Activated T-helper 17 cell treated with anti-CD3 and anti-CD28 coated beads, Interleukin-2, amount 50 U/mL, for 72 hours (primary cell): Measurements from ENCODE around the gene AGMO. TPM values are rescaled to one million over a fixed set of nuclear protein-coding genes. Genes with fewer than 3 reads are reported as not detected.

Experiments used
- ATAC-seq: fragments of 150-1000 bp; cut with Tn5 transposase; replicated peaks from 2 replicates; pipeline ENCODE4 v1.10.0; 2021; ENCODE audit warnings: mild to moderate bottlenecking, moderate library complexity
- H3K27ac Mint-ChIP-seq: one replicate; pipeline ENCODE4 v1.8.0; 2022; ENCODE audit warnings: mixed read lengths
- H3K27me3 Mint-ChIP-seq: one replicate; pipeline ENCODE4 v1.8.0; 2022; ENCODE audit warnings: mixed read lengths
- H3K36me3 Mint-ChIP-seq: one replicate; pipeline ENCODE4 v1.8.0; 2022; ENCODE audit warnings: low read depth, mild to moderate bottlenecking, mixed read lengths
- H3K4me1 Mint-ChIP-seq: one replicate; pipeline ENCODE4 v1.8.0; 2022; ENCODE audit warnings: mixed read lengths
- H3K4me3 Mint-ChIP-seq: one replicate; pipeline ENCODE4 v1.8.0; 2022; ENCODE audit warnings: mild to moderate bottlenecking, mixed read lengths
- H3K9me3 Mint-ChIP-seq: one replicate; pipeline ENCODE4 v1.8.0; 2022; ENCODE audit warnings: mixed read lengths
- total RNA-seq, 2 donors: library from RNA; stranded (reverse); gene quantifications; one replicate each; pipeline ENCODE4 v1.2.3, GENCODE V29; 2022

AGMO gene
- total RNA-seq, 2 donors from 2014 or later, result not detected

DNA sequence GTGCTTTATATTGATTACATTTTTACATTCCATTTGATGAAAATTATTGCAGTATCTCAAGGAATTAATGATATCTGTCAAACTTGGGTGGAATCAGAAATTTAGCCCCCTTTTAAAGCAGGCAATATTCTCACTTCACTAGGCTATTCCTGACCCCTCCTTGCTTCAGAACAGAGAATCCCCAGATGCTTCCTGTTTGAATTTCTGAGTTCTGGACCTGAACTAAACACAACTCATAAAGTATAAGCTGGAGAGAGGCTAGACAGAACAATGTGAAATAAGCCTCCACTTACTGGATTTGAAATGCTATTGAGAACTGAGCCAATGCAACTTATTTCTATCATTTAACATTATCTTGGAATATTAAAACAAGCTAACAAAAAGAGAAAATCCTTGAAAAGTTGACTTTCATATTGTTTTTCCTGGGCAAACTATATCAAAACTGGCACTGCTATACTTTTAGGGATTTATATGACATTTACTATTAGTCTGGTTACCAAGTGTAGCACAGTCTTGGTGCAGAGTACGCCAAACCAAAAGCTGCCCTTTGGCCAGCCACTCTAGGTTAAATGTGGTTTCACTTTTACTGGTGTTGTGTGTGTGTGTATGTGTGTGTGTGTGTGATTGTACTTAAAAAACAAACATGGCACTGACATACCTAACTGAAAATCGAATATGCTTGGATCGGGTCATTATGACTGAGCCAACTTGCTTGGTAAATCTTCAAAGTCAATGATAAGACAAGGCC lies 19.0 kb upstream of the AGMO start:
- no peaks in the 10 kb centered on the region for H3K4me1 Mint-ChIP-seq
- H3K36me3 Mint-ChIP-seq, result no peaks in the 10 kb centered on the region
- H3K27ac Mint-ChIP-seq, result no peak overlapping the region
- peaks cover 7% of the 10 kb centered on the region for H3K9me3 Mint-ChIP-seq
- no peaks in the 10 kb centered on the region for H3K27me3 Mint-ChIP-seq
- no peak for ATAC-seq
- H3K4me3 Mint-ChIP-seq, result no peak overlapping the region

DNA sequence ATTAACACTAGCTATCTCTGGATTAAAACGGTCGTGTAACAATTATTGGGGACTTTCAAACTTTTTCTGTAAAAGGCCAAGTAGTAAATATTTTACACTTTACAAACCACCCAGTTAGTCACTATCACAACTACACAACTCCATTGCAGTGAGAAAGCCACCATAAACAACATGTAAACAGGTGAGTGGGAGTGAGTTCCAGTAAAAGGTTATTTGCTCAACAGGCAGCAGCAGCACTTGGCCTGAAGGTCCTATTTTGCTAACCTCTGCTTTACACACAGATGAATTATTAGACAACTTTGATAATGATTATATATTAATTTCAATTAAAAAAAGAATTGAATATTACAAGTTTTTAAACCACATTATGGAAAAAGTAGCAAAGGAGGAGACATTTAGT lies 15.8 kb upstream of the AGMO start:
- no peaks in the 10 kb centered on the region for H3K27me3 Mint-ChIP-seq
- no peaks in the 10 kb centered on the region for H3K9me3 Mint-ChIP-seq
- H3K4me3 Mint-ChIP-seq, result no peak overlapping the region
- no peaks in the 10 kb centered on the region for H3K4me1 Mint-ChIP-seq
- ATAC-seq, result no peak
- H3K36me3 Mint-ChIP-seq, result no peaks in the 10 kb centered on the region
- H3K27ac Mint-ChIP-seq, result no peak overlapping the region

GRCh38 chr7:15571301-15571878 lies 9.6 kb upstream of the AGMO start:
- H3K27ac Mint-ChIP-seq, result no peak overlapping the region
- no peak for ATAC-seq
- no peaks in the 10 kb centered on the region for H3K4me1 Mint-ChIP-seq
- H3K36me3 Mint-ChIP-seq, result no peaks in the 10 kb centered on the region
- no peaks in the 10 kb centered on the region for H3K27me3 Mint-ChIP-seq
- no peak overlapping the region for H3K4me3 Mint-ChIP-seq
- H3K9me3 Mint-ChIP-seq, result no peaks in the 10 kb centered on the region

- H3K36me3 Mint-ChIP-seq, result no peaks in the 10 kb centered on the region
- H3K27me3 Mint-ChIP-seq, result no peaks in the 10 kb centered on the region
These were observed 5.8 kb upstream of the AGMO start for GRCh38 chr7:15567652-15568051.

DNA sequence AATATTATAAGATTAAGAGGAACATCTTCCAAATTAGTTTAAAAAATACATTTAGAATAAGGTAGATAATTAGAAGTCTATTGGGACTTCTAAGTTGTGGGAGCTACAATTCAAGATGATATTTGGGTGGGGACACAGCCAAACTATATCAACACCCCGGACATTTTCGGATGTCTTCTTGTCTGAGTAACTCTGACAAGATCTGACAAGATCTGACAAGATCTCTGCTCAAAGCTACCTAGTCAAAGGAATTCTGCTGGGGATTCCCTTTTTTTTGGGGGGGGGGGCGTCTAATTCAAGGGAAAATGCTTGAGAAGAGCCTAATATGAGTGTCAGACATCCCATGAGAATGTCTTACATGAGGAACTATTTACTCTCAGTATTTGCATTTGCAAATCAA lies 5.2 kb upstream of the AGMO start:
- no peak overlapping the region for H3K27ac Mint-ChIP-seq
- ATAC-seq, result no peak
- no peaks in the 10 kb centered on the region for H3K27me3 Mint-ChIP-seq
- no peaks in the 10 kb centered on the region for H3K36me3 Mint-ChIP-seq
- peaks cover 3% of the 10 kb centered on the region for H3K9me3 Mint-ChIP-seq
- no peaks in the 10 kb centered on the region for H3K4me1 Mint-ChIP-seq
- H3K4me3 Mint-ChIP-seq, result no peak overlapping the region

More at GRCh38 chr7:15567652-15568051, 5.8 kb upstream of the AGMO start:
- H3K9me3 Mint-ChIP-seq, result peaks cover 3% of the 10 kb centered on the region
- no peaks in the 10 kb centered on the region for H3K4me1 Mint-ChIP-seq
- no peak overlapping the region for H3K27ac Mint-ChIP-seq
- ATAC-seq, result no peak
- no peak overlapping the region for H3K4me3 Mint-ChIP-seq

DNA sequence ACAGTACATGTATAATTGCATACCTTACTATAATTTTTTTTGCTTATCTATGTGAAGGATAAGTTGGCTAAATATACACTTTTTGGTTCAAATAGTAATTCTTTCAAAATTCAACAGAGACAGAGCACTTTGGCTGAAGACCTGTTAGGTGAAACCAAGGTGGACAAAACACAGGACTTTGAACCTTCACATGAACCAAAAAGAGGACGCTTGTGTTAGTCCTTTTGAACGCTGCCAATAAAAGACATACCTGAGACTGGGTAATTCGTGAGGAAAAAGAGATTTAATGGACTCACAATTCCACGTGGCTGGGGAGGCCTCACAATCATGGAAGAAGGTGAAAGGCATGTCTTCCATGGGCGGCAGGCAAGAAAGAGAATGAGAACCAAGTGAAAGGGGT lies 4.7 kb upstream of the AGMO start:
- no peaks in the 10 kb centered on the region for H3K4me1 Mint-ChIP-seq
- no peaks in the 10 kb centered on the region for H3K36me3 Mint-ChIP-seq
- H3K4me3 Mint-ChIP-seq, result no peak overlapping the region
- H3K27ac Mint-ChIP-seq, result no peak overlapping the region
- H3K27me3 Mint-ChIP-seq, result no peaks in the 10 kb centered on the region
- ATAC-seq, result no peak
- H3K9me3 Mint-ChIP-seq, result peaks cover 3% of the 10 kb centered on the region

- no peak overlapping the region for H3K27ac Mint-ChIP-seq
- H3K27me3 Mint-ChIP-seq, result no peaks in the 10 kb centered on the region
- peaks cover 6% of the 10 kb centered on the region for H3K9me3 Mint-ChIP-seq
- no peaks in the 10 kb centered on the region for H3K36me3 Mint-ChIP-seq
- no peaks in the 10 kb centered on the region for H3K4me1 Mint-ChIP-seq
- ATAC-seq, result no peak
- no peak overlapping the region for H3K4me3 Mint-ChIP-seq
These were observed 847 bp downstream of the AGMO start for GRCh38 chr7:15560968-15561367.

DNA sequence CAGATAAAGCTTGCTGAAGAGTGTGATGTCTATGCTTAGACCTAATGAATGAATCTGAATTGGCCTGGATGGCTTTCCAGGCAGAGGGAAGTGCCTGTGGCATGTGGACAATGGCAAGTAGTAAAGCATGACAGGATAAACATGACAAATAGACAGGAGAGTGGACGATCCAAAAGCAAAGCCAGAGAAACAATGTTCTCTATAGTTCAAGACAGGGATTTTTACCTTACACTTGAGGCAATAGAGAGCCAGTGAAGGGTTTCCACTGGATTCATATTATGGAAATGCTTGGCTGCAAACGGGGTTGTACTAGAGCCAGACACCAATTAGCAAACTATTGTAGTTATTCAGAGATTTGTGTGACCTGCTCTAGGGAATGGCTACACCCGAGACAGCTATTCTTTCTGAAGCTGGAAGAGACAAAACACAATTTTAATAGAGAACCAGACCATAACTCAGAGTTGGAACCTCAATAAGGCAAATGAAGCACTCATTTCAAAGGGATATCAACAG lies 2.3 kb downstream of the AGMO start:
- no peak overlapping the region for H3K4me3 Mint-ChIP-seq
- no peak overlapping the region for H3K27ac Mint-ChIP-seq
- no peaks in the 10 kb centered on the region for H3K27me3 Mint-ChIP-seq
- no peak for ATAC-seq
- peaks cover 3% of the 10 kb centered on the region for H3K9me3 Mint-ChIP-seq
- H3K36me3 Mint-ChIP-seq, result no peaks in the 10 kb centered on the region
- H3K4me1 Mint-ChIP-seq, result no peaks in the 10 kb centered on the region

DNA sequence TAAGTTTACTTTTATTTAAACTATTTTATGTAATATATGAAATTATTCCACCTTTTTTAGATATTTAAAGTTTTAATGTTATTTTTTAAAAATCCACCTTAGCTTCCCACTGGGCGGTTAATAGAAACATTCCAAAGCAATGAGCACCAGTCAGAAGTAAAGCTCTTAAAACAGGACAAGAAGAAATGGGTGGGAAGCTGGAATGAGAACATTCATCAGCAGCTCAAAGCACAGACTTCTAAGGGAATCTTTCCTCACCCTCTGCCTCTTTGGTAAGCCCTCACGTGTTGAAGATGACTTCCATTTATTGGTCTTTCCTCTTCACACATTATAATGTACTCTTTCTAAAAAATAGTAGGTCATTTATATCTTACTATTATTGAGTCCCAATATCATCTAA lies 3.1 kb downstream of the AGMO start:
- no peak overlapping the region for H3K4me3 Mint-ChIP-seq
- H3K4me1 Mint-ChIP-seq, result no peaks in the 10 kb centered on the region
- no peaks in the 10 kb centered on the region for H3K27me3 Mint-ChIP-seq
- H3K27ac Mint-ChIP-seq, result no peak overlapping the region
- H3K36me3 Mint-ChIP-seq, result no peaks in the 10 kb centered on the region
- no peak for ATAC-seq
- peaks cover 3% of the 10 kb centered on the region for H3K9me3 Mint-ChIP-seq

GRCh38 chr7:15557686-15558085 lies 4.1 kb downstream of the AGMO start:
- Mint-ChIP-seq H3K9me3 (peaks cover 3% of the 10 kb centered on the region), H3K27me3 (no peaks in the 10 kb centered on the region), H3K4me1 (no peaks in the 10 kb centered on the region), H3K36me3 (no peaks in the 10 kb centered on the region), H3K4me3 (no peak overlapping the region), H3K27ac (no peak overlapping the region)
- no peak for ATAC-seq

DNA sequence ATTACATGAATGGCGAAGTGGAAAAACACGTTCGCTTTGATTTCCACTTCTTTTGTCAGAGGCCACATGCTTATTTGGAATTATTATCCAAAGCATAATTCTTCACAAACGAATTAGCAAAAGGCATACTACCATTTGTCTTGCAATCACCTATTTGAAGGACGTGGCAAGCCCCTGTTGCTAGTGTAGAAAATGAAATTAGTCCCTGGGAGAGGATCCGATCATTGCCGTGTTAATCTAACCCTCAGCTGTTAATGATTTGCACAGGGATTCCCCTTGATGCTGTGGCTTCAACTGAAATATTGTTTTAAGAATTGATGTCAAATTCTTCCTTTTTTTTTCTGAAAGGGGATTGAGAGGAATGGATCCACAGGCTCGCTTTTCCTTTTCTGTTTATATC lies 4.6 kb downstream of the AGMO start:
- no peak for ATAC-seq
- Mint-ChIP-seq H3K9me3 (peaks cover 3% of the 10 kb centered on the region), H3K27me3 (no peaks in the 10 kb centered on the region), H3K4me3 (no peak overlapping the region), H3K4me1 (no peaks in the 10 kb centered on the region), H3K36me3 (no peaks in the 10 kb centered on the region), H3K27ac (no peak overlapping the region)

DNA sequence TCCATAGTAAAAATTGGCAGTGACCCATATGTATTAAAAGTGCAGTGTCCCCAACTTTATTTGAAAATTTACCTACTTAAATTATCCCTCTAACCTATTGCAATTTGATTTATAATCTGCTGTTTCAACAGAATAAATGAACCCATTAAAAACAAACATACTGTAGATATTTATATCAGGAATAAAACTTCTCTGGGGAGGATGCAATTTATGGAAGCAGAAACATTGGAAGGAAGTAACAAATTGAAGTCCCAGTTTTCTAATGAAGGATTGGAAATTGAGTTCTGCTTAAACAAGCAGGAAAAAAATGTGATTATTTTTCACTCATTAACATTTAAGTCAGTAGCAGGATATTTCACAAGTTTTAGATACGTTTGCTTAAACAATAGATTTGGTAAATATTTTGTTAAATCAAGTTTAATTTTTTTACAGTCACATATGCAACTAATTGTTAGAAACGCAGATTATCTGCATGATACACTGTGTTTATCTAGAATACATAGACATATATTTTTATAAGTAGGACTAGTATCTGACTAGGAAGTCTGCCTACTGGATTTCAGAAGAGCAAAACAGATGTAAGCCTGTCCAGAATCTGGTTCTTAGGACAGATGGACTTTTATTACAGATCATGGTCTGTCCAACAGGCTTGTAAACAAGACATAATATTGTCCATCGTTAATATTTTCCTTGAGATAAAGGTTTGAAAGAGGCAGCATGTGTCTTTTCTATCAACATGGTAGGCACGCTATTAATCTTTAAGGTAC lies 5.3 kb downstream of the AGMO start:
- H3K27ac Mint-ChIP-seq, result no peak overlapping the region
- no peaks in the 10 kb centered on the region for H3K4me1 Mint-ChIP-seq
- H3K9me3 Mint-ChIP-seq, result peaks cover 3% of the 10 kb centered on the region
- no peak for ATAC-seq
- H3K36me3 Mint-ChIP-seq, result no peaks in the 10 kb centered on the region
- no peaks in the 10 kb centered on the region for H3K27me3 Mint-ChIP-seq
- H3K4me3 Mint-ChIP-seq, result no peak overlapping the region

- peaks cover 3% of the 10 kb centered on the region for H3K9me3 Mint-ChIP-seq
- H3K27ac Mint-ChIP-seq, result no peak overlapping the region
- H3K4me3 Mint-ChIP-seq, result no peak overlapping the region
- no peak for ATAC-seq
- no peaks in the 10 kb centered on the region for H3K27me3 Mint-ChIP-seq
- H3K4me1 Mint-ChIP-seq, result no peaks in the 10 kb centered on the region
- H3K36me3 Mint-ChIP-seq, result no peaks in the 10 kb centered on the region
These were observed 6.4 kb downstream of the AGMO start for GRCh38 chr7:15555381-15555859.

DNA sequence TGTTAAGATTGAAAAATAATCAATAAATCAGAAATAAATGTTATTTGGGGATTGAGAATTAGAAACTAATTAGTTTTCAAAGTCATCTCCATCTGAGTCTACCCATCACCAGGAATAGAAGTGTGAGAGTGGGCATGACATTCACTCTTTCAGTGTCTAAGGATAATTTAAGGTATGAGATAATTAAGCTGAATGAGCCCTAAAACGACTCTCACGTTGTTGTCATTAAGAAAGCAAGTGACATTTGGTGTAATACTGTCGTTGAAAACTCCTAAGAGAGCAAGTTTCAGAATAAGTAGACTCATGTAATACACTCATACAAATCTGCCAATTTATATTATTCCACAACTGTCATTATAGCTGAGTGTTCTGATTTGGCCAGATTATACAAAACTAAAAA lies 7.1 kb downstream of the AGMO start:
- H3K4me3 Mint-ChIP-seq, result no peak overlapping the region
- H3K27me3 Mint-ChIP-seq, result no peaks in the 10 kb centered on the region
- no peak for ATAC-seq
- no peaks in the 10 kb centered on the region for H3K36me3 Mint-ChIP-seq
- no peak overlapping the region for H3K27ac Mint-ChIP-seq
- H3K9me3 Mint-ChIP-seq, result peaks cover 3% of the 10 kb centered on the region
- H3K4me1 Mint-ChIP-seq, result no peaks in the 10 kb centered on the region

- Mint-ChIP-seq H3K9me3 (no peaks in the 10 kb centered on the region), H3K27ac (no peak overlapping the region), H3K4me1 (no peaks in the 10 kb centered on the region), H3K4me3 (no peak overlapping the region), H3K36me3 (no peaks in the 10 kb centered on the region), H3K27me3 (no peaks in the 10 kb centered on the region)
- ATAC-seq, result no peak
These were observed 7.7 kb downstream of the AGMO start for GRCh38 chr7:15554081-15554480.
